Activated B cell treated with CpG ODN at 0.5 μM for 24 hours (primary cell): ENCODE data around the gene GHDC. TPM values are rescaled to one million over a fixed set of nuclear protein-coding genes. Genes with fewer than 3 reads are reported as not detected.

Experiments
- ATAC-seq: fragments of 200-7000 bp; cut with Tn5 transposase; one replicate; pipeline ENCODE4 v1.10.0; 2021; ENCODE audit warnings: low read depth, mild to moderate bottlenecking, moderate library complexity
- CTCF ChIA-PET: fragments of 350-600 bp; sonication (Branson Sonifier 250); formaldehyde crosslinking; loops from one replicate; lab custom pipeline; 2021; ENCODE audit warnings: antibody characterized with exemption; lab: Charles Lee
- POLR2A ChIA-PET: fragments of 350-600 bp; sonication (Branson Sonifier 250); formaldehyde crosslinking; loops from one replicate; lab custom pipeline; 2021; ENCODE audit warnings: antibody characterized with exemption; lab: Charles Lee
- DNase-seq: peaks from one replicate; pipeline ENCODE4 v3.0.0; 2022
- H3K27ac Mint-ChIP-seq: one replicate; pipeline ENCODE4 v1.8.0; 2020; ENCODE audit warnings: mixed read lengths
- H3K27me3 Mint-ChIP-seq: one replicate; pipeline ENCODE4 v1.8.0; 2021; ENCODE audit warnings: mixed read lengths
- H3K36me3 Mint-ChIP-seq: one replicate; pipeline ENCODE4 v1.8.0; 2021; ENCODE audit warnings: low read depth, mixed read lengths
- H3K4me1 Mint-ChIP-seq: one replicate; pipeline ENCODE4 v1.8.0; 2021; ENCODE audit warnings: mixed read lengths
- H3K4me3 Mint-ChIP-seq: one replicate; pipeline ENCODE4 v1.8.0; 2020; ENCODE audit warnings: mild to moderate bottlenecking, mixed read lengths
- H3K9me3 Mint-ChIP-seq: one replicate; pipeline ENCODE4 v1.8.0; 2020; ENCODE audit warnings: mixed read lengths
- CTCF ChIP-seq: fragments of 200-600 bp; IDR thresholded peaks from one replicate; pipeline ENCODE4 v1.8.0; 2022; ENCODE audit warnings: antibody characterized with exemption, mild to moderate bottlenecking
- intact Hi-C: fragments of 100-400 bp; cut with micrococcal nuclease; formaldehyde crosslinking; loops from one replicate; pipeline ENCODE4 v1.15.1; 2024
- total RNA-seq: library from RNA; stranded (reverse); gene quantifications from 2 replicates; pipeline ENCODE4 v1.2.3, GENCODE V29; 2022

GHDC gene
- total RNA-seq, 1 donor from 2014 or later, result 29.1 TPM

- H3K27me3 Mint-ChIP-seq, result no peaks in the 10 kb centered on the region
- no peaks in the 10 kb centered on the region for H3K9me3 Mint-ChIP-seq
- intact Hi-C loops, result no loop called here
- TF ChIP-seq CTCF, result no peak
- no peaks in the 10 kb centered on the region for H3K36me3 Mint-ChIP-seq
- DNase-seq, result no peak
- ChIA-PET CTCF (no interaction called here), POLR2A (no interaction called here)
- no peak overlapping the region for H3K4me3 Mint-ChIP-seq
- no peak for ATAC-seq
- peaks cover 2% of the 10 kb centered on the region for H3K4me1 Mint-ChIP-seq
- H3K27ac Mint-ChIP-seq, result no peak overlapping the region
Measured at GRCh38 chr17:42169351-42169750, 24.9 kb downstream of the GHDC start.

GRCh38 chr17:42167807-42168206 is 26.5 kb downstream of the GHDC start:
- Mint-ChIP-seq H3K4me1 (peaks cover 2% of the 10 kb centered on the region), H3K4me3 (no peak overlapping the region), H3K9me3 (no peaks in the 10 kb centered on the region), H3K27ac (no peak overlapping the region), H3K36me3 (no peaks in the 10 kb centered on the region), H3K27me3 (no peaks in the 10 kb centered on the region)
- no peak for TF ChIP-seq CTCF
- intact Hi-C loops, result no loop called here
- DNase-seq, result no peak
- ChIA-PET POLR2A (interaction anchor here (0.6 kb wide), 2 partner anchors 213 to 765 kb away, joined by 4 to 8 read pairs; no protein-coding TSS in a partner anchor), CTCF (interaction anchor here (1.0 kb wide), 1 partner anchor 102 kb away, joined by 3 read pairs; no protein-coding TSS in a partner anchor)
- ATAC-seq, result no peak

GRCh38 chr17:42166196-42166763 is 28.0 kb downstream of the GHDC start:
- ChIA-PET CTCF (no interaction called here), POLR2A (no interaction called here)
- no peak overlapping the region for H3K4me3 Mint-ChIP-seq
- no peak for ATAC-seq
- peaks cover 6% of the 10 kb centered on the region for H3K4me1 Mint-ChIP-seq
- no peak for DNase-seq
- H3K9me3 Mint-ChIP-seq, result no peaks in the 10 kb centered on the region
- no peaks in the 10 kb centered on the region for H3K36me3 Mint-ChIP-seq
- H3K27ac Mint-ChIP-seq, result no peak overlapping the region
- H3K27me3 Mint-ChIP-seq, result no peaks in the 10 kb centered on the region
- TF ChIP-seq CTCF, result no peak
- intact Hi-C loops, result no loop called here

- ChIA-PET POLR2A (no interaction called here), CTCF (no interaction called here)
- Mint-ChIP-seq H3K4me3 (no peak overlapping the region), H3K27me3 (no peaks in the 10 kb centered on the region), H3K4me1 (peaks cover 8% of the 10 kb centered on the region), H3K36me3 (no peaks in the 10 kb centered on the region), H3K9me3 (no peaks in the 10 kb centered on the region), H3K27ac (no peak overlapping the region)
- intact Hi-C loops, result no loop called here
- DNase-seq (no peak), ATAC-seq (no peak)
- TF ChIP-seq CTCF, result no peak
Measured at GRCh38 chr17:42165751-42166150, 28.5 kb downstream of the GHDC start.

- ATAC-seq, result no peak
- Mint-ChIP-seq H3K4me1 (peaks cover 8% of the 10 kb centered on the region), H3K27me3 (no peaks in the 10 kb centered on the region), H3K36me3 (no peaks in the 10 kb centered on the region), H3K9me3 (no peaks in the 10 kb centered on the region), H3K27ac (no peak overlapping the region), H3K4me3 (no peak overlapping the region)
- no peak for DNase-seq
- intact Hi-C loops, result no loop called here
- ChIA-PET POLR2A (interaction anchor here (0.5 kb wide), 1 partner anchor 1887 kb away, joined by 3 read pairs; no protein-coding TSS in a partner anchor), CTCF (interaction anchor here (1.6 kb wide), 1 partner anchor 20 kb away, joined by 4 read pairs; no protein-coding TSS in a partner anchor)
- no peak for TF ChIP-seq CTCF
Measured at GRCh38 chr17:42163696-42164407, 30.4 kb downstream of the GHDC start.
